CMK (cell line): ENCODE data around the gene CAPNS1.

Source experiments
- DNase-seq: peaks from one replicate; pipeline ENCODE4 v3.0.0-alpha.2; 2010; ENCODE audit warnings: low read depth

The CAPNS1 gene

DNA sequence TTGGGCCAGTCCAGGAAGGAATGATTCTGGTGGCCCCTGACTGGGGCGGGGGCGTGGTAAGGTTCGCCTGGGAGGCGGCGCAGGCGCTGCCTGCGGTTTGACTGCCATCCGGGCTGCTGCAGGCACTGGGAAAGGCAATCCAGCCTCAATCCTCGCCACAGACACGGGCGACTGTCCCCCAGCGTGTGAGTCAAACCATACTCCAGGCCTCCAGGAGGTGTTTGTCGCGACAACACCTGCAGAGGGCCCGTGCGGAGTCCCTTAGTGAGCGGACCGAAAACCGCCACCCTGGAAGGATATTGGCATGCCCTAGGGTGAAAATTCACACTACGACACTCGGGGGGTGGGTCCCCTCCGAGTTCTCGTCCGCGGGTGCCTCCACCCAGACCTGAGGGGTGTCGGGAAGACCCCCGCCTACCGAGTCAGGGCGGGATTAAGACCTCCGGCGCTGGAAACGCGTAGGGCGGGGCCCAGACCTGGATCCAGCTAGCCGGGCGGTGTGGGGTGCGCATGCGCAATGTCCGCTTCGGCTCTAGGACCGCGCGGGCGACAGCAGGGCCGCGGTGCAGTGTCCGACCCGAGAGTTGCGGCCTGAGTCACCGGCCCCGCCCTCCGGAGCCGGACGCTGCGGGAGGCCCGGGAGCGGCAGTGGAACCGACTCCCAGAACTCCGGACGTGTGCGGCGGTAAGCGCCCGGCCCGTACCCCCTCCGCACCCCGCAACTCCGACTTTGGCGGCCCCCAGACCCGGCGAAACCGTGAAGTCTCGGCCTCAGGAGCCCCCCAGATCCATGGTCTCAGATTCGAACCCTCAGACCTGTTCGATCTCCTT is at the start of gene CAPNS1:
Gene CAPNS1 (plus strand): TSS at position 594 of the 831 bp plus-strand sequence. CDS start 946 bp downstream, outside the sequence.
- DNase-seq, result peak; percentile 94

DNA sequence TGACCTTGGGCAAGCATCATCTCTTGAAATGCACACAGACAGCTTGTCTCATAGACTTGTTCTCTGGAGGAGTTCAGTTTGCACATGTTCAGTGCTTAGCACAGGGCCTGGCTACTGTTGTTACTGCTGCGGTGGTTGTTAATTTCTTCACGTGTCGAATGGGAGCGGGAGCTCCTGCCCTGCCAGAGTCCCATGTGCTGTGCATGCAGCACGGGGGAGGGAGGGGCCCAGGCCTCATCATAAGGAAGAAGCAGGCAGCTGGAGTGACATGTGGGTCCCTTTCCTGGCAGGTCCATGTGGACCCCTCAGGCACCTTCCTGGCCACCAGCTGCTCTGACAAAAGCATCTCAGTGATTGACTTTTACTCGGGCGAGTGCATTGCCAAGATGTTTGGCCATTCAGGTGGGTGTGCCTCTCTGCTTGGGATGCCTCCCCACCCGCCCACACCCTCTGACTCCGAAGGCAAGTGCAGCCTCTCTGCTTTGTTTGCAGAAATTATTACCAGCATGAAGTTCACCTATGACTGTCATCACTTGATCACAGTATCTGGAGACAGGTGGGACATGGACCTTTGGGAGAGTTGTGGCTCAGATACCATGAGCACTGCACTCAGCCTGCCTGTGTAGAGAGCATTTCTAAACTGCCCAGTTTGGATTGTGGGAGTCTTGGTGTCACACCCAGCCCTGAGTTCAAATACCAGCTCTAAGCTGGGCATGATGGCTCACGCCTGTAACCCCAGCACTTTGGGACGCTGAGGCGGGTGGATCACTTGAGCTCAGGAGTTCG is 48.8 kb upstream of the CAPNS1 start:
- no peak for DNase-seq

DNA sequence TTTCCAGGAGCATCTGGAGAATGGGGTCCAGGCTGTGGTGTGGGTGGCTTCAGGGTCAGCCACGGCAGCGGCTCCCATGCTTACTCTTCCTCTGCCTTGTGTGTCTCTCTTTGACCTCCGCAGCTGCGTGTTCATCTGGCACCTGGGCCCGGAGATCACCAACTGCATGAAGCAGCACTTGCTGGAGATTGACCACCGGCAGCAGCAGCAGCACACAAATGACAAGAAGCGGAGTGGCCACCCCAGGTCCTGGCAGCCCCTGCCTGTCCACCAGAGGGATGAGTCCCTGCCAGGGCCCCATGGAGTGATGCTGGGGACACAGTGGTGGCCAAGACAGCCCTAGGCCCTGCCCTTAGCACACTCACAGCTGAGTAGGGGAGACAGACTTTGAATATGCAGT is 47.3 kb upstream of the CAPNS1 start:
- DNase-seq, result no peak

DNA sequence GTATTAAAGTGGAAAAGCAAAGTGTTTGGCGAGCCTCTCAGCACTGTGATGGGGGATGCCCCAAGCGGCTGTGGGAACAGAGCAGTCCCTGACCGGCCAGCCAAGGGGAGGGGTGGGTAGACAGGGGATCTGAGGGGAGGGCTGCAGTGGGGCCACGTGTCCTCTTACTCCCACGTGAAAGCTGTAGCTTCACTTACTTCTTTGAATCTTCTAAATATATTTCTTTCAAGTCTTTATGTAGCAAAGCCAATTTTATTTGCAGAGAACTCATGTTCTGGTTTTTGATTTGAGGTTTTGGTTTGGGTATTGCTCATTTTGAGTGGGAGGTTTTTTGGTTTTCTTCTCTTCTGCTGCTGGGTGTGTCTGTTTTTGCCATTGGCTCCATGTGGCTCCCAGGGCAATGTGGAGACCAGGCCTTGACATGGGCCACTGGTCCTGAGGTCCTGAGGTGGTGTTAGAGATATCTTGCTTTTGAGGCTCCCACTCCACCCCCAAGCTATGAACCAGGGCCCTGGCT is 46.7 kb upstream of the CAPNS1 start:
- no peak for DNase-seq

DNA sequence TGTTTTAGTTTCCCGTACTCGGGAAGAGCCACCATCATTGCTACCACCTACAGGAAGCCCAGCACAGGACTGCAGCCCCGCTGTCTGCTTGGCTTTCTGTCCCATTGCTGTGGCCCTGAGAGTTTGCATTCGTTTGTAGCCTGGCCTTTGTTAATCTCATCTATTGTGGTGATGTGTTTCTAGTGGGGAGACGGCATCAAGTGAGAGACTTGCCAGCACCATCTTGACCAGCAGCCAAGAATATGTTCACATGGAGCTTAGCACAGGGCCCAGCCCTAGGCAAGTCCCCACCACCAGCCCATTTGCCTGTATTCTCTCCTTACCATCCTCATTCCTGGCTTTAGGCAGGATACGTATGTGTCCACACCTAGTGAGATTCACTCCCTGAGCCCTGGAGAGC is 46.2 kb upstream of the CAPNS1 start:
- no peak for DNase-seq

DNA sequence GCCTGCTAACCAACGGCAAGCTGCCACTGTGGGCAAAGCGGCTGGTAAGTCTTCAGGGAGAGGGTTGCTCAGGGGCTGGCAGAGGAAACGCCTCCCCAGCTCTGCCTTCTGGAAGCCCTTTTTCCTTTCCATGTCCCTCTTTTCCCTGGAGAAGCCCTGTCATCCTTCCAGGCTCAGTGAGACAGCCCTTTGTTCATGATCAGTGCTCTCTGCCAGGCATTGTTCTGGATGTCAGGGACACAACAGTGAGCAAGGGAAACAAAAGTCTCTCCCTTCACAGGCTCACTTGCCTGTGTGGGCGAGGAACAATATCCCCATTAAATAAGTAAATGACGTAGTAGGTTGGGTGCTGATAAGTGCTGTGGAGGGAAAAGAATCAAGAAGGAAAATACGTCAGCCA is 42.8 kb upstream of the CAPNS1 start:
- no peak for DNase-seq

DNA sequence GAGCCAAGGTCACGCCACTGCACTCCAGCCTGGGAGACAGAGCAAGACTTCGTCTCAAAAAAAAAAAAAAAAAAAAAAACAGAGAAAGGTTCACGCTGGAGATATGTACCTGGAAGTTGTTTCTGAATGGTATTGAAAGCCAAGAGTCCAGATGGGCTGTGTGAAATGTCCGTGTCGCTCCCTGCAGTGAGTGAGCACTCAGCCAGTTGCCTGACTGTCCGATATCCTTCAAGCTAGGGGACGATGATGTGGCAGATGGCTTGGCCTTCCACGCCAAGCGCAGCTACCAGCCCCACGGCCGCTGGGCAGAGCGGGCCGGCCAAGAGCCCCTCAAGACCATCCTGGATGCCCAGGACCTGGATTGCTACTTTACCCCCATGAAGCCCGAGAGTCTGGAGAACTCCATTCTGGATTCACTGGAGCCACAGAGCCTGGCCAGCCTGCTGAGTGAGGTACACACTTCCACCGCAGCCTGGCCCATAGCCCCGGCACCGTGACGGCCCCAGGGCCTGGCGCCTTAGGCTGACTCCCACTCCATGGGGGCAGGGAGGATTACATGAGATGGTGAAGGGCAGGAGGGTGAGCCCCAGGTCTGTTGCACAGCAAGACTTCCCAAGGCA is 40.6 kb upstream of the CAPNS1 start:
- no peak for DNase-seq

DNA sequence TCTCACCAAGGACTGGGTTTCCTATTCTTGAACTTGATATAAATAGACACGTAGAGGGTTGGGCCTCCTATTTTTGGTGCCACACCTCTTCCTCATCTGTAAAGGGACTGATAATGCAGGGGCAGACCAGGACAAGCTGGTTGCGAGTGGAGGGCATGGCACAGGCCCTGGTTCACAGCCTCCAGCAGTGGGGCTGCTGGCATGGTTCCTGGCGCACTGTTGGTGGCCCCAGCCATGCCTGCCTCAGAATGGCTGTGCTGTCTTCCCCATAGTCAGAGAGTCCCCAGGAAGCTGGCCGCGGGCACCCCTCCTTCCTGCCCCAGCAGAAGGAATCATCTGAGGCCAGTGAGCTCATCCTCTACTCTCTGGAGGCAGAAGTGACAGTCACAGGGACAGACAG is 39.4 kb upstream of the CAPNS1 start:
- DNase-seq, result no peak

DNA sequence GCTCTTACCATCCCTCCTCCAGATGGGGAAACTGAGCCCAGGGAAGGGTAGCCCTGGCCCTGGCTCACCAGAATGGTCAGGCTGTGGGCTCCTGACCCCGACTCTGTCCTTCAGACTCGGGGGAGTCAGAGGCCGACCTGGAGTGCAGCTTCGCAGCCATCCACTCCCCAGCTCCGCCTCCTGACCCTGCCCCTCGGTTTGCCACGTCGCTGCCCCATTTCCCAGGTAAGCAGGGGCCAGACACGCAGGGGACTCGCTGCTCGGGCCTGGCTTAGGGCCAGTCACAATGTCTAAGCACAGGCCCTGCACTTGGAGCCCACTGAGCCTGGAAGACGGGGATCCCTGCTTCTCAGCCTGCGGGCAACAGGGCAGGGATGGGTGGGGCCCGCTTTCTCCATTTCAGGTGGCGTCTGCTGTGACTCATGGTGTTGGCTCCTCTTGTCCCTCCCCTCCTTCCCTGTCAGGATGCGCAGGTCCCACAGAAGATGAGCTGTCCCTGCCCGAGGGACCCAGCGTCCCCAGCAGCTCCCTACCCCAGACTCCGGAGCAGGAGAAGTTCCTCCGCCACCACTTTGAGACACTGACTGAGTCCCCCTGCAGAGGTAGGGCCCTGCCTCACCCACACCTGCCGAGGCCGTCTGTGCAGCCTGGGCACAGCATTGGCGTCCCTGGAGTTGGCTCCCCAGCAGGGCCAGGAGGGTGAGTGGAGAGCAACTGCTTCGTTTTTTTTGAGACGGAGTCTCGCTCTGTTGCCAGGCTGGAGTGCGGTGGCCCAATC is 38.1 kb upstream of the CAPNS1 start:
- no peak for DNase-seq

DNA sequence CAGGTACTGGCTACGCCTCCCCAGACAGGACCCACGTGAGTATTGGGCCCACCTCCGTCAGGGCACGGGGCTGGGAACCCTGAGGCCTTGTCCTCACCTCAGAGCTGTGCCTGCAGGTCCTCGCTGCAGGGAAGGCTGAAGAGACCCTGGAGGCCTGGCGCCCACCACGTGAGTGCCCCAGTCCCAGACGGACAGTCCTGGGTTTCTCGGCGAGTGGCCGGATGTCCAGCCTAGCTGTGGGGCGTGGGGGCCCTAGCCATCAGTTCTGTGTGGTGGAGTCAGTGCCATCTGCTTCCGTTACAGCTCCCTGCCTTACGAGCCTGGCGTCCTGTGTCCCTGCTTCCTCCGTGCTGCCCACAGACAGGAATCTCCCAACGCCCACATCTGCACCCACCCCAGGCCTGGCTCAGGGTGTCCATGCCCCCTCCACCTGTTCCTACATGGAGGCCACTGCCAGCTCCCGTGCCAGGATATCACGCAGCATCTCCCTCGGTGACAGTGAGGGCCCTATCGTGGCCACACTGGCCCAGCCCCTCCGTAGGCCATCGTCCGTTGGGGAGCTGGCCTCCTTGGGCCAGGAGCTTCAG is 36.7 kb upstream of the CAPNS1 start:
- no peak for DNase-seq

DNA sequence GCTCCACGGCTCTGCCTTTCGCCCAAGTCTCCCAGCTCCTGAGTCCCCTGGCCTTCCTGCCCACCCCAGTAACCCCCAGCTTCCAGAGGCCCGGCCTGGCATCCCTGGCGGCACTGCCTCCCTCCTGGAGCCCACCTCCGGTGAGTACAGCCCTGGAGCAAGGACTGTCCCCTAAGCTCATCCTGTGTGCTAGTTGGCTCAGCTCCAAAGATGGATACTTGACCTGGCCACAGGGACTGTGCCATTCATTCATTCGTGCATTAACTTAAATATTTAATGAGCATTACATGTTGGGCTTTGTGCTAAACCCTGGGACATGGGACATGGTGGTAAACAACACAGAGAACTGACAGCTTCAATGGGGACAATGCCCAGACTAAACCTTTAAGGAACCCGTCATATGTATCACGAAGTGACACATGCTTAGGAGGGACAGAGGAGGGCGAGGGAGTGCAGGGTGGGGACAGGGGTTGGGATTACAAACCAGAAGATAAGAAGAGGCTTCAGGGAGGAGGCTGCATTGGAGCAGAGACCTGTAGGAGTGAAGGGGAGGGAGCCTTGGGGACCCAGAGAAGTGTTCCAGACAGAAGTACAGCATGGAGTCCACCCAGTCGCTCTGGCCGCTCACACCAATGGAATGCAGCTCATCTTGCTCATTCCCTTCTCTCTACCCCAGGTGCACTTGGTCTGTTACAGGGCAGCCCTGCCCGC is 35.9 kb upstream of the CAPNS1 start:
- no peak for DNase-seq

DNA sequence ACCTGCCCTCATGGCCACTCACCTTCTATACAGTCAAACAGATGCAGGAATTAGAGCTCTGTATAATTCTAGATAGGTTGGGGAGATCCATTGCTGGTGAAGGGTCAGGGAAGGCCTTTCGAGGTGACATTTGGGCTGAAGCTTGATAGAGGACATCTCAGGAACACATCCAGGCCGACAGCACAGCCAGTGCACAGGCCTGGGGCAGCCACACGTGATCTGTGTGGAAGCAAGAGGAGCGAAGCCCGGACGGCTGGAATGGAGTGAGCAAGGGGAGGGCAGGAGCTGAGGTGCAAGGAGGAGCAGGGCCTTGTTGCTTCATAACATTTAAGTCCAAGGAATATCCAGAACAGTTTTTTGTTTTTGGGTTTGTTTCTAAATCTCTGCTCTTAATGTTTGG is 33.4 kb upstream of the CAPNS1 start:
- no peak for DNase-seq

DNA sequence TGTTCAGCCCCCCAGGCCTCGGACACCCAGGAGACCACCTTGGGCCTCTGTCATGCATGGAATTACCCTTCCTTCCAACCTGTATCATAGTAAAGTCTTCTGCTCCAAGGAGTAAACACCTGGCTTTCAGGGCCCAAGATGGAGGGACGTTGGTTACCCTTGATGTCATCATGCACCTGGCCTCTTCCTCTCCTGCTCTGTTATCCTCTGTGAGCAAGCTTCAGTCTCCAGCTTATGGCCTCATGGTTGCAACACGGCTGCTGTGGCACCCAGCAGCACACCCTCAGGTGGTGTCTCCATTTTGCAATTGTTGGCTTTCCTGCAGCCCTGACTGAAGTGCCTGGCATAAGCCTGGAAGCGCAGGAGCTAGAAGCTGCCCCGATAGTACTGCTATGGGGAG is 32.9 kb upstream of the CAPNS1 start:
- DNase-seq, result no peak

DNA sequence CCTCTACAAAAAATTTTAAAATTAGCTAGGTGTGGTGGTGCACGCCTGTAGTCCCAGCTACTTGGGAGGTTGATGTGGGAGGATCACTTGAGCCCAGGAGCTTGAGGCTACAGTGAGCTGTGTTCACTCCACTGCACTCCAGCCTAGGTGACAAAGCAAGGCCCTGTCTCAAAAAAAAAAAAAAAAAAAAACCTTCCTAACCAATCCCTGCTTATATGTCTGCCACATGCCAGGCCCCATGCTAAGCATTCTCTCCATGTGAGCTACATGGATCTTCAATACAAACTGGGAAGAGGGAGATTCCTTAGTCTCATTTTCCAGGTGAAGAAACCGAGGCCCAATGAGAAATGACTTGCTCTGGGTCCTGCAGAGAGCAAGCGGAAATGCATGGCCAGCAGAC is 31.2 kb upstream of the CAPNS1 start:
- DNase-seq, result no peak

DNA sequence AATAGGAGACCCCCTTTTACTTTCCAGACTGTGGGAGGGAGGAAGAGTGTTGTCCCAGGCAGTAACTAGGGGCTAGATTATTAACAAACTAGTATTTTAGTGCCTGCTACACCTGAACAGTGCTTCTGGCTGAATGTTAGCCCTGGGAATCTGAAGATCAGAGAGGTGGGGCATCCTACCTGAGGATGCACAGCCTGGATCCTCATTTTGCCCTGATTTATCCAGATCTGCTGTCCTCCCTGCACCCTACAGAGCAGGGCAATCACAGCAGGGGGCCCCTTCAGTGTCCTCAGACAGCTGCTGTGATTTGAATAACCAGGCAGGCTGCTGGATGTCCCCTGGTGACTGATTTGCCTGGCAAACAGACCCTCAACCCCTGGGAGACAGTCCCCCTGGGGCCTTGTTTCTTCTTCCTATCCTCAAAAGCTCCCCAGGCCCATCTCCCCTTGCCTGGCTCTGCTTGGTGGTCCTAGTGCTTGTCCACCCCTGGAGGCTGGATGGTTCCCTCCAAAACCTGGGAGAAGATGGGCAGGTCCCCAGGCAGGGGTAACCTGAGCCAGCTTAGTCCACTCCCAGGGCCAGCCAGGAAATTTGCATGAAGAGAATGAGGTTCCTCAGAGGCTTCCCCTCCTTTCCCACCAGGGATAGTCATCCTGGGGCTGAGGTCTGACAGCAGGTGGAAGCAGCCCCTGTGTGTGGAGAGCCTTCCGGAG is 29.2 kb upstream of the CAPNS1 start, which contains the start of gene OVOL3:
Gene OVOL3 (plus strand): TSS at position 657 of the 713 bp plus-strand sequence. CDS start 60 bp downstream, outside the sequence.
- no peak for DNase-seq

DNA sequence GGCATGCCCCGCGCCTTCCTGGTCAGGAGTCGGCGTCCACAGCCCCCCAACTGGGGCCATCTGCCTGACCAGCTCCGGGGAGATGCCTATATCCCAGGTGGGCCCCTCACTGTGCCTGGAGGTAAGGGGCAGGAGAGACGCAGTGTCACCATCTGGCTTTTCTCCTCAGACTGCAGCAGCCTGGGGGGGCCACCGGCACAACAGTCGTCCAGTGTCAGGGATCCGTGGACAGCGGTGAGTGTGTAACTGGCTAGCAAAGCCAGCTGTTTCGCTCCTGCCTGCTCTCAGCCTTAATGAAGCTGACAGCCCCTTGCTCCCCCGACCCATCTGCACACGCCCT is 28.7 kb upstream of the CAPNS1 start:
- no peak for DNase-seq

DNA sequence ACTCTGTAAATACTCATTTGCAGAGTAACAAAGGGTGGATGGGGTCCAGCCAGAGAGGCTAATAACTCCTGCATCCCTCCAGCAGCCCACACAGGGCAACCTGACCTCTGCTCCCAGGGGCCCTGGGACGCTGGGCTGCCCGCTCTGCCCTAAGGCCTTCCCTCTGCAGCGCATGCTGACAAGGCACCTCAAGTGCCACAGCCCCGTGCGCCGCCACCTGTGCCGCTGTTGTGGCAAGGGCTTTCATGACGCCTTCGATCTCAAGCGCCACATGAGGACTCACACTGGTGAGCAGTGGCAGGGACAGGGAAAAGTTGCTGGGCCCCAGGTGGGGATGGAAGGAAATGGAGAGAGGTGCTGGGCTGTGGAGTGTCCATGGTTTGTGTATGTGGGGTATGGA is 27.2 kb upstream of the CAPNS1 start:
- no peak for DNase-seq

DNA sequence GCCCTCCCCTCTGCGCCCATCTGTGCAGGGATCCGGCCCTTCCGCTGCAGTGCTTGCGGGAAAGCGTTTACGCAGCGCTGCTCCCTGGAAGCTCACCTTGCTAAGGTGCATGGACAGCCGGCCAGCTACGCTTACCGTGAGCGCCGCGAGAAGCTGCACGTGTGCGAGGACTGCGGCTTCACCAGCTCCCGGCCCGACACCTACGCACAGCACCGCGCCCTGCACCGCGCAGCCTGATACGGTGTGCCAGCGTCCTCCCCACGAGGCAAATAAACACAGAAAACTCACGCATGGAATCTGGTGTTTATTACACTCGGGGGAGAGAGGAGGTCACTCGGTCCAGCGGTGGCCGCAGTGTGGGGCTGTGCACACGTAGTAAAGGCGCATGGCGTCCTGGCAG is 26.4 kb upstream of the CAPNS1 start:
- DNase-seq, result no peak

DNA sequence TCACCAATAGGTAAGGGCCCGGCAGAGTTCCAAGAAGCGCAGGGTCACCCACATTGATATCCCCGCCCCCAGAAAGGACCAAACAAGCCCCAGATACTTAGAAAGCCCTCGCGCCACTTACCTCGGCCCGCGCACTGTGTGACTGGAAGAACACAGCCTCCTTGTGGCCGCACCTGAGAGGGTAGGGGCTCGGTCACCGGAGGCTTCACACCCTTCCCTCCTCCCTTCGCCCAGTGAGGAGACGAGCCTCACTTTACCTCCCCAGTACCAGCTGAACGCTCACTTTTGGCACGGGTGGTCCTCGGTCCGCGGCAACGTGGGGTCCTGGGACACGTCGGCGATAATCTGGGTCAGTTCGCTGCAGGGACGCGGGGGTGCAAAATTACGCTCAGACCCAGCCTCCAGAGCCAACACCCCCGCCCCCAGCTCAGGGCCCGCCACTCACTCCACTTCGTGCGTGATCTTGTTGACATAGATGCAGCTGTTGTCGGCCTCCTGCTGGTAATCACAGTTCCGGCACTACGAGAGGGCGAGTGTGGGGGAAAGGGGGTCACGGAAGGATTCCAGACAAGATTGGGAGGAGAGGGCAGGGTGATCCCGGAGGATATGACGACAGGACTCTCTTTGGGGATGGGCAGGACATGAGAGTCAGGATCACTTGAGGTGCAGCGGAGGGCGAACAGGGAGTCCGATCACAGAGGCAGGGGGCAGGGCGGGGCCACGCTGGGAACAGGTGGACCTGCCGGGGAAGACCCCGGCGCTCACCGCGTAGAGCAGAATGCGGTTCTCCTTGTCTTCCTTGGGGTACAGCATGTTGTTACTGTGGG is 25.8 kb upstream of the CAPNS1 start:
- no peak for DNase-seq
